ENCODE data around the gene MTFR1L.

- no peak for TF ChIP-seq POLR2A (IDR thresholded peaks at IDR 0.05)
- TF ChIP-seq CTCF (IDR thresholded peaks at IDR 0.05): no peak
These were observed 54.9 kb downstream of the MTFR1L start for GRCh38 chr1:25874635-25875153.

Data from heart left ventricle (tissue), 13 donors.